ENCODE data around the gene FSHB. TPM values are rescaled to one million over a fixed set of nuclear protein-coding genes. Genes with fewer than 3 reads are reported as not detected.
"Not testable (repeated sequence)": the region's sequence is repeated elsewhere in the genome, so short reads cannot be mapped to it uniquely, and the experiment has no call there.

The FSHB gene
- total RNA-seq, 1 experiment from 2014 or later: not detected

GRCh38 chr11:30268638-30269037 lies 37.8 kb downstream of the FSHB start:
- DNase-seq (ENCODE audit: low read depth): not testable (repeated sequence)

GRCh38 chr11:30270671-30271070 lies 39.9 kb downstream of the FSHB start:
- no peak for DNase-seq (ENCODE audit: low read depth)

- no peak for DNase-seq (ENCODE audit: low read depth)
These were observed 46.4 kb downstream of the FSHB start for GRCh38 chr11:30277176-30277575.

- DNase-seq (ENCODE audit: low read depth): no peak
These were observed 49.0 kb downstream of the FSHB start for GRCh38 chr11:30279796-30280195.

- DNase-seq (ENCODE audit: low read depth): no peak
These were observed 50.9 kb downstream of the FSHB start for GRCh38 chr11:30281476-30282288.

- DNase-seq (ENCODE audit: low read depth): no peak
These were observed 51.4 kb downstream of the FSHB start for GRCh38 chr11:30282289-30282631.

Other genes starting within 250 kb of the FSHB start
- gene KCNA4, start 214.0 kb upstream of the FSHB start, total RNA-seq (2014; rRNA removed; shearing (Covaris generic)): 0.10 and 0.12 TPM in 2 replicates
- gene ARL14EP, start 92.1 kb downstream of the FSHB start, total RNA-seq (2014; rRNA removed; shearing (Covaris generic)): 11.6 and 15.6 TPM in 2 replicates